Astrocyte (in vitro differentiated cells and primary cell): ENCODE results near the gene PSMD1. TPM values are rescaled to one million over a fixed set of nuclear protein-coding genes. Genes with fewer than 3 reads are reported as not detected.
A peak's percentile ranks its signal among the peaks of the same experiment; 100 is the strongest.

Experiments used
- DNase-seq: peaks from one replicate; pipeline ENCODE4 v3.0.0-alpha.2; 2010; ENCODE audit warnings: low read depth
- FAIRE-seq: peaks from 2 replicates; lab custom pipeline; 2011; peaks lifted over from hg19 to GRCh38; lab: Jason Lieb, UNC
- H2AFZ ChIP-seq: 2 replicates; pipeline ENCODE4 v1.6.0; 2012; ENCODE audit warnings: low read depth, low read length, inconsistent platforms
- H3K27ac ChIP-seq: 2 replicates; pipeline ENCODE4 v1.5.1; 2011; ENCODE audit warnings: low read depth, low read length, inconsistent platforms
- H3K27me3 ChIP-seq: 2 replicates; pipeline ENCODE4 v1.6.0; 2011; ENCODE audit warnings: low read length, inconsistent platforms; ENCODE audit not compliant: insufficient read depth
- H3K36me3 ChIP-seq: 2 replicates; pipeline ENCODE4 v1.5.1; 2011; ENCODE audit warnings: low read length, inconsistent platforms; ENCODE audit not compliant: insufficient read depth
- H3K4me1 ChIP-seq: 2 replicates; pipeline ENCODE4 v1.5.1; 2011; ENCODE audit warnings: low read length, inconsistent platforms; ENCODE audit not compliant: insufficient read depth
- H3K4me2 ChIP-seq: 2 replicates; pipeline ENCODE4 v1.6.0; 2012; ENCODE audit warnings: low read length, inconsistent platforms
- H3K4me3 ChIP-seq: 2 replicates; pipeline ENCODE4 v1.5.1; 2011; ENCODE audit warnings: low read depth, mild to moderate bottlenecking, low read length, inconsistent platforms; ENCODE audit not compliant: insufficient read depth
- H3K79me2 ChIP-seq: 2 replicates; pipeline ENCODE4 v1.6.0; 2012; ENCODE audit warnings: mild to moderate bottlenecking, low read length, inconsistent platforms; ENCODE audit not compliant: insufficient read depth
- H3K9ac ChIP-seq: 2 replicates; pipeline ENCODE4 v1.6.0; 2012; ENCODE audit warnings: mild to moderate bottlenecking, low read length, inconsistent platforms
- H3K9me3 ChIP-seq: 2 replicates; pipeline ENCODE4 v1.5.1; 2012; ENCODE audit warnings: low read depth, mild to moderate bottlenecking, low read length, inconsistent platforms; ENCODE audit not compliant: insufficient read depth
- H4K20me1 ChIP-seq: 2 replicates; pipeline ENCODE4 v1.6.0; 2012; ENCODE audit warnings: low read length, inconsistent platforms; ENCODE audit not compliant: insufficient read depth
- H3K27ac Mint-ChIP-seq: one replicate; pipeline ENCODE4 v1.8.0; 2021; ENCODE audit warnings: mild to moderate bottlenecking, mixed read lengths; ENCODE audit not compliant: unreplicated experiment
- H3K27me3 Mint-ChIP-seq: one replicate; pipeline ENCODE4 v1.8.0; 2021; ENCODE audit warnings: low read depth, mixed read lengths; ENCODE audit not compliant: unreplicated experiment
- H3K36me3 Mint-ChIP-seq: one replicate; pipeline ENCODE4 v1.8.0; 2021; ENCODE audit warnings: low read depth, mixed read lengths; ENCODE audit not compliant: unreplicated experiment
- H3K4me1 Mint-ChIP-seq: one replicate; pipeline ENCODE4 v1.8.0; 2021; ENCODE audit warnings: low read depth, mixed read lengths; ENCODE audit not compliant: unreplicated experiment
- H3K4me3 Mint-ChIP-seq: one replicate; pipeline ENCODE4 v1.8.0; 2021; ENCODE audit warnings: mild to moderate bottlenecking, moderate library complexity, mixed read lengths; ENCODE audit not compliant: unreplicated experiment
- H3K9me3 Mint-ChIP-seq: one replicate; pipeline ENCODE4 v1.8.0; 2021; ENCODE audit warnings: mild to moderate bottlenecking, mixed read lengths; ENCODE audit not compliant: unreplicated experiment
- CTCF ChIP-seq: IDR thresholded peaks from 2 replicates; pipeline ENCODE4 v1.5.1; 2011; ENCODE audit warnings: low read depth, mild to moderate bottlenecking, inconsistent platforms, low read length, moderate library complexity; ENCODE audit not compliant: insufficient read depth
- EZH2 ChIP-seq: IDR thresholded peaks from 2 replicates; pipeline ENCODE4 v1.6.1; 2012; ENCODE audit warnings: mild to moderate bottlenecking, low read length, inconsistent platforms; ENCODE audit not compliant: insufficient read depth
- total RNA-seq: library from RNA; stranded (reverse); gene quantifications from 2 replicates; pipeline ENCODE4 v1.2.1, GENCODE V29; 2021

Gene PSMD1
- total RNA-seq, 1 donor from 2014 or later, result 151 TPM

GRCh38 chr2:231037202-231037730, 19.4 kb upstream of the PSMD1 start, which contains the start of gene C2orf72:
C2orf72 (plus strand) TSS chr2:231037523; CDS start chr2:231037566, 43 bp downstream.
- peak within 1 kb of the TSS; percentile 69 for H3K4me3 Mint-ChIP-seq

GRCh38 chr2:231037731-231038482, 18.8 kb upstream of the PSMD1 start:
- FAIRE-seq (no peak), DNase-seq (no peak)
- Mint-ChIP-seq H3K36me3 (no peaks in the 10 kb centered on the region), H3K4me3 (peak overlapping the region; percentile 69), H3K9me3 (peaks cover 4% of the 10 kb centered on the region), H3K27ac (no peak overlapping the region), H3K27me3 (peaks cover 59% of the 10 kb centered on the region), H3K4me1 (peaks cover 2% of the 10 kb centered on the region)
- no peaks in the 10 kb centered on the region for H3K4me1 ChIP-seq
- TF ChIP-seq EZH2, result peak; percentile 88
- no peak for TF ChIP-seq CTCF
- no peak overlapping the region for H2AFZ ChIP-seq
- no peak overlapping the region for H3K9ac ChIP-seq
- no peak overlapping the region for H3K27ac ChIP-seq
- H3K9me3 ChIP-seq, result no peaks in the 10 kb centered on the region
- no peaks in the 10 kb centered on the region for H4K20me1 ChIP-seq
- H3K4me2 ChIP-seq, result peak overlapping the region; percentile 66
- no peaks in the 10 kb centered on the region for H3K36me3 ChIP-seq
- no peaks in the 10 kb centered on the region for H3K79me2 ChIP-seq
- H3K4me3 ChIP-seq, result no peak overlapping the region
- peaks cover 59% of the 10 kb centered on the region for H3K27me3 ChIP-seq

More at GRCh38 chr2:231037202-231037730, 19.4 kb upstream of the PSMD1 start, which contains the start of gene C2orf72:
- DNase-seq (no peak), FAIRE-seq (no peak)
- Histone ChIP-seq H2AFZ (no peak within 1 kb of the TSS), H3K27ac (no peak within 1 kb of the TSS), H4K20me1 (no peaks in the 10 kb centered on the region), H3K36me3 (no peaks in the 10 kb centered on the region), H3K4me1 (no peaks in the 10 kb centered on the region), H3K9me3 (no peaks in the 10 kb centered on the region), H3K4me2 (peak within 1 kb of the TSS; percentile 66), H3K9ac (no peak within 1 kb of the TSS), H3K4me3 (no peak within 1 kb of the TSS), H3K27me3 (peaks cover 61% of the 10 kb centered on the region), H3K79me2 (no peaks in the 10 kb centered on the region)
- Mint-ChIP-seq H3K27ac (no peak within 1 kb of the TSS), H3K9me3 (peaks cover 6% of the 10 kb centered on the region), H3K27me3 (peaks cover 65% of the 10 kb centered on the region), H3K4me1 (peaks cover 2% of the 10 kb centered on the region), H3K36me3 (no peaks in the 10 kb centered on the region)
- no peak for TF ChIP-seq CTCF
- peak; percentile 81 for TF ChIP-seq EZH2
